HTR-8/SVneo (cell line): ENCODE data around the gene PDE3B.
"Not testable (repeated sequence)": the region's sequence is repeated elsewhere in the genome, so short reads cannot be mapped to it uniquely, and the experiment has no call there.

Source experiments
- DNase-seq: peaks from one replicate; pipeline ENCODE4 v3.0.0; 2011; ENCODE audit warnings: low spot score, mixed read lengths; ENCODE audit not compliant: insufficient read length
- FAIRE-seq: peaks from 2 replicates; lab custom pipeline; 2011; peaks lifted over from hg19 to GRCh38; lab: Jason Lieb, UNC

PDE3B gene

GRCh38 chr11:14643697-14644225 lies at the start of gene PDE3B:
Gene PDE3B (plus strand): TSS chr11:14643804. CDS start chr11:14644076, 272 bp downstream.
- DNase-seq: peak; percentile 18
- FAIRE-seq: no peak

GRCh38 chr11:14595261-14595660 lies 48.3 kb upstream of the PDE3B start:
- FAIRE-seq, DNase-seq: not testable (repeated sequence)

GRCh38 chr11:14607713-14608112 lies 35.9 kb upstream of the PDE3B start:
- FAIRE-seq (no peak), DNase-seq (no peak)

- DNase-seq: no peak
- FAIRE-seq: no peak
These were observed 33.7 kb upstream of the PDE3B start for GRCh38 chr11:14609902-14610301.

- DNase-seq: no peak
- FAIRE-seq: no peak
These were observed 31.7 kb upstream of the PDE3B start for GRCh38 chr11:14611939-14612338.

GRCh38 chr11:14612694-14613093 lies 30.9 kb upstream of the PDE3B start:
- FAIRE-seq (no peak), DNase-seq (no peak)

- FAIRE-seq: no peak
- no peak for DNase-seq
These were observed 29.4 kb upstream of the PDE3B start for GRCh38 chr11:14614091-14614622.

- FAIRE-seq (no peak), DNase-seq (no peak)
These were observed 26.2 kb upstream of the PDE3B start for GRCh38 chr11:14617241-14618027.

GRCh38 chr11:14618060-14618459 lies 25.5 kb upstream of the PDE3B start:
- DNase-seq (no peak), FAIRE-seq (no peak)

- FAIRE-seq (no peak), DNase-seq (no peak)
These were observed 23.7 kb upstream of the PDE3B start for GRCh38 chr11:14619603-14620531.

GRCh38 chr11:14622223-14622954 lies 21.2 kb upstream of the PDE3B start:
- FAIRE-seq (no peak), DNase-seq (no peak)

GRCh38 chr11:14623036-14623435 lies 20.6 kb upstream of the PDE3B start:
- FAIRE-seq: no peak
- no peak for DNase-seq

- FAIRE-seq (no peak), DNase-seq (no peak)
These were observed 17.9 kb upstream of the PDE3B start for GRCh38 chr11:14625586-14626205.

- FAIRE-seq: no peak
- no peak for DNase-seq
These were observed 17.0 kb upstream of the PDE3B start for GRCh38 chr11:14626650-14627049.

GRCh38 chr11:14633506-14634224 lies 9.9 kb upstream of the PDE3B start:
- not testable (repeated sequence) for FAIRE-seq, DNase-seq

- no peak for FAIRE-seq
- DNase-seq: no peak
These were observed 8.8 kb upstream of the PDE3B start for GRCh38 chr11:14634813-14635212.

GRCh38 chr11:14635546-14635945 lies 8.1 kb upstream of the PDE3B start:
- DNase-seq: no peak
- no peak for FAIRE-seq

GRCh38 chr11:14636119-14636518 lies 7.5 kb upstream of the PDE3B start:
- DNase-seq: no peak
- no peak for FAIRE-seq

- FAIRE-seq: no peak
- no peak for DNase-seq
These were observed 5.7 kb upstream of the PDE3B start for GRCh38 chr11:14637868-14638409.
